HuH-7.5 (cell line): ENCODE results near the gene FAM81A.
"Not testable (repeated sequence)": the region's sequence is repeated elsewhere in the genome, so short reads cannot be mapped to it uniquely, and the experiment has no call there.

Experiments
- DNase-seq: peaks from one replicate; pipeline ENCODE4 v3.0.0; 2011; ENCODE audit warnings: low spot score

FAM81A gene

DNA sequence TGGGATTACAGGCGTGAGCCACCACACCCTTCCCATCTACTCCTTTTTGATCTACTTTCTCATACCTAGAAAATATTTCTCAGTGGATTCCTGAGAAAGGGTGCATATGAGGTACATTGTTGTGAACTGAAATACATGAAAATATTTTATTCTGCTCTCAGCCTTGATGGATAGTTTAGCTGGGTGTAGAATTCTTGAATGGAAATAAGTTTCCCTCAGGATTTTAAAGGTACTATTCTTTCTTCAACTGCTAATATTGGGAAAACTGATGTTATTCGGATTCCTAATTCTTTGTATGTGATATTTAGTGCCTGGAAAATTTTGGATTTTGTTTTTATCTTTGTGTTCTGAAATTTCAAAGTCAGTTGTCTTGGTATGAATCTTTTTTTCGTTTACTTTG, 9.1 kb upstream of the FAM81A start:
- DNase-seq, result not testable (repeated sequence)

DNA sequence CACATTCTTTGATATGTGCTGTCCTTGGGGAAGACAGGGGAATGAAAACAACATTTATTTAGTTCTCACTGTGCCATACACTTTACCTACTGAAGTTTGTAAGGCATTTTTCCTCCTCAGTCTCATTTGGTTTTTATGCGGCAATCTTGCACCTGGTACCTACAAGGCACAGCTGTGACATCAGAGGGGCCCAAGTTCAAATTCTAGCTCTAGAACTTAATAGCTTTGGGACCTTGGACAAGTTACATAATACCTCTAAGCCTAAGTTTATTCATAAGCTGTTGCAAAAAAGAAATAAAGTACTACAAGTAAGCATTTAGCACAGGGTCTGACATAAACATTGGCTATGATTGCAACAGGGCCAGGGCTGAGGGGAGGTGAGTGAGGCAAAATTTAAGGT, 5.6 kb upstream of the FAM81A start:
- DNase-seq, result no peak

DNA sequence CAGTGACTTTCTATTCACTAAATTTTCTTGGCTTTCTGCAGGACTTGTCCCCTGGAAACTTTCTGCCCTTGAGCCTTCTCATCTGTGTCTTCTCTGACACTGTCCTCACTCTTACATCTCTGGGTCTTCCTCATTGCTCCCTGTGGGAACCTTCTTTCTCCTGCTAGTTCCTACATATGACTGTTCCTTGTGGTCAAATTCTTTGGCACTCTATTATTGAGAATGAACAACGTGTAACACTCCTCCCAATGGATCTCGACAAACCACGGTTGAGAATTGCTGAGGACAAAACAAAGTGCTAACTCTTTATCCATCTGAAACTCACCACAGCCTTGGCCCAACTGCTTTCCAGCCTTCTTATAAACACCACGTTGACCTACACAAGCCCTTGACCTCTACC, 3.5 kb upstream of the FAM81A start:
- no peak for DNase-seq

DNA sequence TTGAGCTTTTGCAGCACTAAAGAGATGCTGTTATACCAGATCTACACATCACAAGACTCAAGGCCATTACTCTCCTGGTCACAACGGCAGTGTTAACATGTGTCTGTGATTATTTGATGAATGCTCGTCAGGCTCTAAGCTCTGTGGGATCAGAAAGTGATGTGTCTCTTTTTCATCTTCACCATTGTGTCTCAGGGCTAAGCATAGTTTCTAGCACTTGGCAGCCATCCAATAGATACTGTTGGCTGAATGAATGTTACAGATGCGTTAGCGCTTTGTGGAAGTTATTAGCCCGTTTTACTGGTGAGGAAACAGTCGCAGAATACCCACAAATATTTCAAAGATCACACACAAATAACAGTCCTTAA, 1.2 kb upstream of the FAM81A start:
- DNase-seq, result no peak

DNA sequence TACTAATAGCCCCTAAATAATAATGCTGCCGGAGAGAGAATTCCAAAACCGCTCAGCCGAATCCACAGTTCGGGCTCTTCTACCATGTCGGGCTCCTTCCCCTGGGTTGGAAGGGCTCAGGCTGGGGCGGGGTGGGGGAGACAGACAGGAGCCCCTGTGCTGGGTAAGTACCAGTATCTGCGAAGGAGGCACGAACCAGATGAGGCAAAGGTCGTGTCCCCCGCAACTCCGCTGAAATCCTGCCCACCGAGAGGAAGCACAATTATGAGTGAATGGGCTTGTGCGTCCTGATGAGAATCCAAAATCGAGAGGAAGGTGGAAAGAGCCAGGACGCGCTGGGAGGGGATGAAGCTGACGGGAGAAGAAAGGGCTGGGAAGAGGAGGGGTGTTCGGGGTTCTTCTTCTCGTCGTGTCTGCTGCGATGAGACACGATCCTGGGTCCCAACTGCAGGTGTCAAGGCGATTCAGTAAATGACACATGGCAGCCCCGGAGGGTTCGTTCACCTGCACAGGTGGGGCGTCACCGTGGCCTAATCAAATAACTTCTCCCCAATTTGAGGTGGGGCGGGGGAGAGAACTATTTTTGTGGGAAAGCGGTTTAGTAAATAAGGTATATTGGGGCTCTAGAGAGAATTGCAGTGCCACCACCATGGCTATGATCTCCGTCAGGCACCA, 707 bp upstream of the FAM81A start:
- no peak for DNase-seq

DNA sequence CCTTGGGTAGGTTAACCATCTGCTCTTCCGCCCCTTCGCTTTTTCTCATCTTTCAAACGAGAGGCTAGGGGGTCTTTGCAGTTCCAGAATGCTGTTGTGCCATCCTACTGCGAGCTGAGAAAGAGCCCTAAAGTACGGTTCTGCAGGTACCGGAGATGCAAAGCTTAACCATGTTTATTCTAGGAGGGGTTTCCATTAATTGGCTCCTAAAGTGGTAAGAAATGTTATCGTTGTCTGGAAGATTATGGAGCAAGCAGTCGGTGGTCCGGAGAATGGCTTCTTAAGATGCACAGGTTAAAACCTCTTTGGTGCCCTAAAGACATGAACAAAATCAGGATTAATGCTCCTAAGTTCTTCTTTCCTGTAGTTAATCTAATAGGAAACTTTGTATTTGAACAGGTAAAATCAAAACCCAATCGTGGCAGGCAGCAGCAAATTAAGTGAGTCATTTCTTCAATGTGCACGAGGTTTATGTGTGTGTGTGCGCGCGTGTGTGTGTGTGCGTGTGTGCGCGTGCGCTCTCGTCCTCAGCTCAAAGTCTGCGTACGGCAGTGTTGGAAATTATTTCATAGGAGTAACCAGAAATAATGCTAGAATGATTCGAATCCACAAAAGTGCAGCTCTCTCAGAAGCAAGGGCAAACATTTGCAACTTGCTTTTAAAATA, 772 bp downstream of the FAM81A start:
- DNase-seq, result no peak

DNA sequence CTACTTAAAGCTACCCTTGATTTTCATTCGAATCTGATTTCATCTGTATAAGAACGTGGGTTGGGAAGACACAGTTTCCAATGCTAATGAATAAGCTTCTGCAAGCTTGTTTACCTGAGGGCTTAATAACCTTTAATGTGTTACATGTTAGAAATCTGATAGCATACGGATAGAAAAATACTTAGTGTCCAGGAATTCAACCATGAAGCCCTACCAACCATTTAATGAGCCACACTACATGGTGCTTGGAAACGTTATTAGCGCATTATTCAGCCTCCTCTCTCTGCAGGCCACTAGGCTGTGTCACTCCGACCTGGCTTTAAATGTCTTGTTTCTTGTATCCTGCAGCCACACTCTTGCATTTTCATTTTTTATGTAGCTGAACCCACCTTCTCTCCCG, 1.6 kb downstream of the FAM81A start:
- no peak for DNase-seq

DNA sequence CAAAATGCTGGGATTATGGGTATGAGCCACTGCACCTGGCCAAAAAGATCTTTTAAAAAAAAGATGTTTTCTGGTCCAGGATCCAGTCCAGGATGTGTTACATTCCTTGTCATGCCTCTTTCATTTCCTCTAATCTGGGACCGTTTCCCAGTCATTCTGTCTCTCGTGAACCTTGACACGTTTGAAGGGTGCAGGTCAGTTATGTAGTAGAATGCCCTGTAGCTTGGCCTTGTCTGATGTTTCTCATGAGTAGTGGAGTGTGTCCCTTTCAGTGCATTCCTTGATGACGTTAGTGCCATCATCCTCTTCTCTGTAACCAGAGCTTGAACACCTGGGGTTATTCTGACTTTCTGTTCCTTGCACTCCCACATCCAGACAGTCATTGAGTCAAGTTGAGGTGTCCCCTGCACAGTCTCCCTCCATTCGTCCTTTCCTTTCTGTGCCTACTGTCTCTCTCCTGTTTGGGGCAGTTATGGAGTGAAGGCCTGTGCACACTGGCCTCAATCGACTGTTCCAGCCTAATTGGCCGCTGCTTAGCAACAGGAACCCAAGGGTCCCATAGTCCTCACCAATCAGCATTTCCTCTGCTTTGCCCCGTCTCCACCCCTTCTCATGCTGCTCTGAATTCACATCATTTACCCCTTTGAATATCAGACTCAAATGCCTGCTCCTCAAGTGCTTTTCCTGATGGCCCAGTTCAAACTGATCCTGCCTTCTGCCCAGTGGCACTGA, 5.5 kb downstream of the FAM81A start:
- DNase-seq, result no peak

DNA sequence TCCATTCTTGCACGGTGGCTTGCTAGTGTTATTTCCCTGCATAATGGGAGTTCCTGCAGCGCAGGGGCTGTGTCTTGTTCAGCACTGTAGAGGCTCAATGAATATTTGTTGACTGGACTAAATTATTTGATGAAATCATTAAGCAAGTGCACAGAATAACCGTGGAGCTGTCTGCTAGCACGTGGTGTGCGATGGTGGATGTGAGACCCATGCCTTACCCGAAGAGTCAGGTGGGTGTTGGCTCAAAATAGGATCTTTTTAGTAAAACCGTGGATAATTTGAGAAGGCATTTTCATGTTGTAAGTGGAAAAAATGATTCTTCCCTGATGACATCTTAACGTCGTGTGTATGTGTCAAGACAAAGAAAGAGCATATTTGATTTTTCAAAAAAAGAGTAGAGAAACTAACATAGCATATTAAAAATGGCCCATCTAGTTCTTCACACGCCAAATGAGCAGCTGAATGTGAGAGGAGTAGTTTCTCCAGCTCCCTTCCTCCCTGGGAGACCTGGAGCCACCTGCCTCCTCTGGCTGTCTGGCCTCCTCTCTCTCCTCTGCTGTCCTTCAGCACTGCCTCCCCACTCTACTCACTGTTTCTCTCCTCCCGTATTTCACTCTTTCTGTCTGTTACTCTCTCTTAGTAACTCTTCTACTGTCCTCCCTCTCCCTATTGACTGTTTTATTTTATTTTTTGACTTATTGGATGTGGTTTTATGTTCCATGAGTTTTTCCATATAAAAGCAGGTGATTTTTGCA, 6.3 kb downstream of the FAM81A start:
- no peak for DNase-seq

DNA sequence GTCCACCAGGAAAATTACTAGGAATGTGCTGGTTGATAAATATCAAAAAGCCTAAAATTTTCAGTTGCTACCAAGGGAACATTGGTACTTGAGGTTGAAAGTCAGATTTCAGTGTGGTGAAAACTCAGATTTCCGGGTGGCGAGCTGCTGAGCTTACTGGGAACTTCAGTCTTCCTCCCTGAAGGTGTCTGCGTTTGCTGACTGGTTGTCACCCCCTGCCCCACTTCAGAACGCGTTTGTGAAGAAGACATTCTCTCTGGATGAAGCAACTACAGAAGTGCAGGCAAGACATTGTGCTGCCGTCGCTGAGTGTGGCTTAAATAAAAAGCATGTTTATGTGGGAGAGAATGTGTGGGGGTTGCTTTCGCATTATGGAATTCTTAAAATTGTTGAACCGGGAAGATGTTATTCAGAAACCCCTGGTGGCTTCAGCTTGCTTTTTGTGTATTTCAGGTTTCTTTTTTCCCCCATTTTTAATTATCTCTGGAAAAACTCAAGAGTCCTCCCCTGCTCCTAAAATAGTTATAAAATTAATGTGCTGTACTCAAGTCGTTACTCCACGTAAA, 7.1 kb downstream of the FAM81A start:
- no peak for DNase-seq

DNA sequence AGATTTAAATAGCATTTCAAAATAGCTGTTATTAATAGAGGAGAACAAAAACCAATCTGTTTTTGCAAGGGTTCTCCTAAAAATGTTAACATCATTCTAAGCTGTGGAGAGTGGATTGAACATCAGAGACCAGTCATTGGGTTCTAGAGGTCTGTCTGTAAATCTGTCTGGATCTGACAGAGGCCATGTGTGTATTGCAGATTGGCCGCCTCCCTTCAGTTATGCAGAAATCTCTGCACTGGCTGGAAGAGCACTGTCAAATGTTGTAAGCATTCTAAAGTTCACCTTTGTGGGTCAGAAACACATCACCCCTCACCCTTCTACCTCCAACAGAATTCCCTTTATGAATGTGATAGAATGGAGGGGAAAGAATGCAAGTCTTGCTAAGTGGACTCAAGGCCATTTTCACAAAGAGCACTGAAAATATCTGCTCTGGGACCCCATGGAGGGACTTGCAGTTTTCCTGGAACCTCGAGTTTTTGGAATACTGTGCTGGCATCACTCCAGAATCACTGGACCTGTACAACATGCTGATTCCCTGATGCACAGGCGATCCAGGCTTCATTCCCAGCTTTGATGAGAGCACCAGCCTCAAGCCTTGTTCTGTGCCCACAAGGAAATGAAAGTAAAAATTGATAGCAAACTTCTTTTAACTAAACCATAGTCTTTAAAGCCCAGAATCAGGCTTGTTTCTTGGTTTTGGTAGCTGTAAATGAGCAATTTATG, 8.4 kb downstream of the FAM81A start:
- DNase-seq, result no peak

DNA sequence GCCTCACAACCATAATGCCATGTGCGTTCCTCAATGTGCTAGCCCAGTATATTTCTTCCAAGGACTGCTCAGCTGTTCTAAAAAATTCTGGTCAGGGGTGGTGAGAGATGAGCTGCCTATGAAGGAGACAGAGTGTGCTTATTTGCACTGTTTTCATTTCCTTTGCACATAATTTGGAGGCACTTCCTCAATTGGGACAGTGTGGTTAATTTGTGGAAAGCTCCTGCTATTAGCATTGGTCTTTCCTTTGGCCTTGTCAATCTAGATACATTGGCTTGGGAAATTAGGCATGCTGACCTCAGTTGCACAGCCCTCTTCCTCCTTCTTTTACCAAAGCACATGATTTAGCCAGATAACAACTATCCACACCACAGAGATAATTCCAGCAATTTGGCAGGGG, 9.4 kb downstream of the FAM81A start:
- DNase-seq, result no peak

DNA sequence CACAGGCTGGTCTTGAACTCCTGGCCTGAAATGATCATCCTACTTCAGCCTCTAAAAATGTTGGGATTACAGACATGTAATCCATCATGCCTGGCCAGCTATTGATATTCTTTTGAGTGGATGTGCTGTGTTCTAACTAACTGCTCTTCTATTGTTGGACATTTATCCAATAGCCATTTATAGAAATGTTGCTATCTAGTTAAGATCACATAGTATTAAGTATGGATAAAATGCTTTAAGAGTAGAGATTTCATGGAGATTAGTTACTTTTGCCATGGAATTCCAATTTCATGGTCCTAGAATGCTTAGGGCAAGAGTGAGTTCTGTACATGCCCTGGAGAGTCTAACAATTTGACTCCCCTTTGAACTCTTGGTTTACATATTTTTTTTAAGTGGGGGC, 10.9 kb downstream of the FAM81A start:
- DNase-seq, result no peak

DNA sequence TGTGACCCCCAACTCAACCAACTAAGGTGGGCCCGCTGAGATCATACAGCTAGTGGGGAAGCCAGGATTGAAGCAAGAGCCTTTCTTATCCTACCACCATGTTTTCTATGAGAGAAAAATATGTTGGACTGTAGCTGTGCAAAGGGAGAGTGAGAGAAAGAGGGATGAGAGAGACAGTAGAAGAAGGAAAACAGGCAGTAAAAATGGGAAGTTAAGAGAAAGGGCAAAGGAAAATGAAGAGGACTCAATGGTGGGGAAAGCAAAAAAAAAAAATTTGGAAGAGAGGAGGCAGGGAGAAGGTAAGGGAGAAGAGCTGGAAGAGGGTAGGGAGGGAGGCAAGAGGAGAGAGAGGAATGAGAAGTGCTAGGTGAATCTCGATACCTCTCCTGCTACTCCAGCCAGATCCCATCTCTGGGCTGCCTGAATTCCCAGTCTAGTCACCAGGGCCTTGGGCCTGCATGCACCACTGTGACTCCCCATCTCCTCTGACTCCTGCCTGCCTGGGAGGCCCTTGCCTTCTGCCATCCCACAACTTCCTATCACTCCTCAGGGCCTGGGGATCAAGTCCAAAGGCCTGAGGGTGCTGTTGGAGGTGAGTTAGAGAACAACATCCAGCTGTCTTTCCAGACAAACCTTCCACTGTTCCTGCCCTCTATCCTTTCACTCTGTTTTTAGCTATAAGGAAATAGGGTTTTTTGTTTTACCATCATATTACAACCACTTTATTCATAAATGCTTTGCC, 15.7 kb downstream of the FAM81A start:
- no peak for DNase-seq

DNA sequence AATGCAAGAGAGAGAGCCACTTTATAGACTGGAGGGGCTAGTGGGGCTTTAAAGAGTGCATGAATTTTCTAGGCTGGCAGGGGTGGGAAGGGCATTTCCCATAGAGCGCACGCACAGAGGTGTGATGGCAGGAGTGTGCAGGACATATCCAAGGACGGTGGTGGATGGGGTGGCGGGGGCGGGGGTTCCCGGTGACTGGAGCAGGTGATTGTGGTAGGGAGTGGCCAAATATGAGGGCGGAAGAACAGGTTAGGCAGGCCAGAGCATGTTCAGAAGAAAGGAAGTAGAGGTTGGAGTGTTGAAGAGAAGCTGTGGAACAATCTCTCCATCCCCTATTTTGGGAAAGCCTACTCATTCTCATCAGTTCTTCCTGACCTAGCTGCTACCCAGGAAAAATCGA, 18.1 kb downstream of the FAM81A start:
- DNase-seq, result no peak

DNA sequence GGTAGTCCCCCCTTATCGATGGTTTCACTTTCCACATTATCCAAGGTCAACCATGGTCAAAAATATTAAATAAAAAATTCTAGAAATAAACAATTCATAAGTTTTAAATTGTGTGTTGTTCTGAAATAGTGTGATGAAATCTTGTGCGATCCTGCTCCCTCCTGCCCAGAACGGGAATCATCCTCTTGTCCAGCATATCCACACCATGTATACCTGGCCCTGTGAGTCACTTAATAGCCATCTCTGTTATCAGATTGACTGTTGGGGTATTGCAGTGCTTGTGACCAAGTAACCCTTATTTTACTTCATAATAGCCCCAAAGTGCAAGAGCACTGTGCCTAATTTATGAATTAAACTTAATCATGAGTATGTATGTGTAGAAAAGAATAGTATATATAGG, 19.1 kb downstream of the FAM81A start:
- no peak for DNase-seq

DNA sequence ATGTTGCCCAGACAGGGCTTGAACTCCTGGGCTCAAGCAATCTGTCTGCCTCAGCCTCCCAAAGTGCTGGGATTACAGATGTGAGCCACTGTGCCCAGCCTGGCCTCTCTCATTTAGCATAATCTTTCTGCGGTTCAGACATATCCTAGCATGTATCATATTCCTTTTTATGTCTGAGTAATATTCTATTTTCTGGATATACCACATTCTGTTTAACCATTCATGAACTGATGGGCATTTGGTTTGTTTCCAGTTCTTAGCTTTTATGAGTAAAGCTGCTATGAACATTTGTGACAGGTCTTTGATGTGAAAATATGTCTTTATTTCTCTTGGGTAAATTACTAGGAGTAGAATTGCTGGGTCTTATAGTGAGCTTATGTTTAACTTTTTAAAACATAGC, 23.5 kb downstream of the FAM81A start:
- no peak for DNase-seq

DNA sequence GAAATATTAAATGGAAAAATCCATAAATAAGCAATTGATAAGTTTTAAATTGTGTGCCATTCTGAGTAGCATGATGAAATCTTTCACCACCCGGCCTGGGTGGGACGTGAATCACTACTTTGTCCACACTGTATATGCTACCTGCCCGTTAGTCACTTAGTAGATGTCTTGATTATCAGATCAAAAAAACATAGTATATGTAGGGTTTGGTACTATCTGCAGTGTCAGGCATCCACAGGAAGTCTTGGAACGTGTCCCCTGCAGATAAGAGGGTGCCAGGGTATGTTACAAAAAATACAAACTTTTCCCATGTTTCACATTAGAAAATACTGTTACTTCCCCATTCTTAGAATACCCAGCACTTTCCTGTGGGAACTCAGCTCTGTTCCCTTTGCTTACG, 35.2 kb downstream of the FAM81A start:
- DNase-seq, result no peak

DNA sequence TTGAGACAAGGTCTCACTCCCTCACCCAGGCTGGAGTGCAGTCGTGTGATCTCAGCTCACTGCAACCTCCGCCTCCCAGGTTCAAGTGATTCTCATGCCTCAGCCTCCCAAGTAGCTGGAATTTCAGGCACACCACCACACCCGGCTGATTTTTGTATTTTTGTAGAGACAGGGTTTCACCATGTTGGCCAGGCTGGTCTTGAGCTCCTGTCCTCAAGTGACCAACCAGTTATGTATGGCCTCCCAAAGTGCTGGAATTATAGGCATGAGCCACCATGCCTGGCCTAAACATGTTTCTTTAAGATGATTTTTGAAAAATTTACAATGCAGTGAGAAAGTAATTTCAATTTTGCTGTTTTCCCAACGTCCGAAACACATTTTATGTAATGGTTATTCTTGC, 37.2 kb downstream of the FAM81A start:
- not testable (repeated sequence) for DNase-seq

DNA sequence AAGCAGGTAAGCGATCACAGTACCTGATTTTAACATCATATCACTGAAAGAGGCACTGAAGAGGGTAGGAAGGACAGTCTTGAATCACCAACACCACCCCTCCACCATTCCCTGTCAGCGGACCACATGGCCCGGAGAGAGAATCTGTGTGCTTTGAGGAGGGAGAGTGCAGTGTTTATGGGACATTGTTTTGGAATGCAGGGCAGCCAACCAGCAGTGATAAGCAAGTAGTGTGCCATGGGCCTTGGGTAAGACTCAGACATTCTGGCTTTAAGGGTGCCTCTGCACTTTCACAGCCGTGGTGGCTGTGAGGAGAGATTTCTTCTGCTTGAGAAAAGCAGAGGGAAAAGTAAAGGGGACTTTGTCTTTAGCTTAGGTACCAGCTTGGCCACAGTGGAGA, 46.4 kb downstream of the FAM81A start:
- no peak for DNase-seq

DNA sequence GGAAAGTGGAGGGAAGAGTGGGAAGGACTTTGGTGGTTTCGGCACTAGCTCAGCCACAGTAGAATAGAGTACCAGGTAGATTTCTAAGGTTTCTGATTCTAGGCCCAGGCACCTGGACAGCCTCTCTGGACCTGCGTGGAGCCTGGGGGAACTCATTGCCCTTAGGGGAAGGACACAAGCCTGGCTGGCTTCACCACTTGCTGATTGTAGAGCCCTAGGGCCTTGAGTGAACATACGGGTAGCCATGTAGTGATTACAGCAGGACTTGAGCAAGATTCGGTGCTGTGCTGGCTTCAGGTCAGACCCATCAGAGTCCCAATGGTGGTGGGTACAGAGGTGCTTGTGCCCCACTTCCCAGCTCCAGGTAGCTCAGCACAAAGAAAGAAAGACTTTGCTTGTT, 47.0 kb downstream of the FAM81A start:
- DNase-seq, result no peak
